ENCODE measurements around the gene ABCA7.
"Not testable (repeated sequence)": the region's sequence is repeated elsewhere in the genome, so short reads cannot be mapped to it uniquely, and the experiment has no call there.

Gene ABCA7

DNA sequence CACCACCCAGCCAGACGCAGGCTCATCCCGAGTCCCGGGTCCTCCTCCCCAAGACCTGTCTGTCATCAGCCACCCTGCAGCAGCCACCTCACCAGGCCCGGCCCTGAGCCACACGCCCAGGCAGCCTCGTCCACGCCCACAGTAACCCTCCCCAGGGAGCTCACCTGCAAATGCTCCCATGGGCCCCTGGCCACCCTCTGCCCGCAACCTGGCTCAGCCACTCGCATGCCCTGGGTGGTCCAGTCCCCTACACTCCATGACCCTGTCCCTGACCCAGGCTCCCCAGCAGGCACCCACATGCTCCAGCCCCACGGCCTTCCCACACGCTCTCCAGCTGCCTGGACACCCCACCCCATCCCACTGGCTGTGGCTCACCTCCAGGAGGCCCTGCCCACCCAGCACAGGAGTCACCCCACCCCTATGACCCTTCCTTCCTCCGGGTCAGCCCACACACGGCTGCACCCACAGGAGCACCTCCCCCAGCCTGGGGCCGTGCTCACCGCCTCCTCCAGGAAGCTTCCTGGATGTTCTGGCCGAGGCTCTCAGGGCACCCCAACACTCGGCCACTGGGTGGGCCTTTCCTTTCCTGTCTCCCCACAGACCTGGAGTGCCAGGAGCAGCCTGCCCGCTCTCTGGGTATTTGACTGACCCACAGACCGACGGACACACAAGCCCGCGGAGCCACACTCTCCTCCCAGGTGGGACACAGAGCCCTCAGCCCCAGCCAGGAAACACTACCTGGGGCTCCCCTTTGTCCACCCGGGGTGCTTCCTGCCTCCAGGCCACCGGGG is 22.6 kb upstream of the ABCA7 start:
- peak; percentile 60 for DNase-seq (ENCODE audit: low read depth)

DNA sequence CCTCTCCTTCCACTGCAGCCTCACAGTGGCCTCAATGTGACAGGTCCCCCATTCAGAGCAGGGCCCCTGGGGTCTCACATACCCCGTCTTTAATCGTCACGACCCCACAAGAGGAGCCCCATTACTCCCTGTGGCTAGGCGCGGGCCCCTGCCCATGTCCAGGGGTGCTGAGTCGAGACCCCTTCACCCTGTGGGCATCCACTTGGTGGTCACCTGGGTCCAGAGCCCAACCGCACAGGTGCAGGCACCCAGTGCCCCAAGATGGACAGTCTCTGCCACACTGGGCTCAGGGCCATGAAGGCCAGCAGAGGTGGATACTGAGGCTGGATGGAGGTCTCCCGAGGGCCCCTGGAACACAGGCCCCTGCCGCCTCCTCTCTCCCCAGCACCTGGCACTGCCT is 22.0 kb upstream of the ABCA7 start:
- DNase-seq (ENCODE audit: low read depth): no peak

DNA sequence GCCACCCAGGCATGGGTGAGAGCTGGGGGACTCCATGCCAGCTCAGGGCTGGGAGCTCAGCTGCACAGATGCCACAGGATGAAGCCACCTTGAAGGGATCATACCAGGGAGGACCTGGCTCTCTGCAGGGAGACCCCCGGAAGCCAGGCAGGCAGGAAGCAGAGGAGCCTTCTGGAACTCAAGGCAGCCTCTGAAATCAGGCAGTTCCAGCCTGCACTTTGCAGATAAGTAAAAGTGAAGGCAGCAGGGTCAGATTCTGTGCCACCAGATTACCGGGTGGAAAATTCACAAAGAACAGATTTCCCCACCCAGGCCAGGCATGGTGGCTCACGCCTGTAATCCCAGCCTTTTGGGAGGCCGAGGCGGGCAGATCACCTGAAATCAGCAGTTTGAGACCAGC is 21.5 kb upstream of the ABCA7 start:
- DNase-seq (ENCODE audit: low read depth): no peak

DNA sequence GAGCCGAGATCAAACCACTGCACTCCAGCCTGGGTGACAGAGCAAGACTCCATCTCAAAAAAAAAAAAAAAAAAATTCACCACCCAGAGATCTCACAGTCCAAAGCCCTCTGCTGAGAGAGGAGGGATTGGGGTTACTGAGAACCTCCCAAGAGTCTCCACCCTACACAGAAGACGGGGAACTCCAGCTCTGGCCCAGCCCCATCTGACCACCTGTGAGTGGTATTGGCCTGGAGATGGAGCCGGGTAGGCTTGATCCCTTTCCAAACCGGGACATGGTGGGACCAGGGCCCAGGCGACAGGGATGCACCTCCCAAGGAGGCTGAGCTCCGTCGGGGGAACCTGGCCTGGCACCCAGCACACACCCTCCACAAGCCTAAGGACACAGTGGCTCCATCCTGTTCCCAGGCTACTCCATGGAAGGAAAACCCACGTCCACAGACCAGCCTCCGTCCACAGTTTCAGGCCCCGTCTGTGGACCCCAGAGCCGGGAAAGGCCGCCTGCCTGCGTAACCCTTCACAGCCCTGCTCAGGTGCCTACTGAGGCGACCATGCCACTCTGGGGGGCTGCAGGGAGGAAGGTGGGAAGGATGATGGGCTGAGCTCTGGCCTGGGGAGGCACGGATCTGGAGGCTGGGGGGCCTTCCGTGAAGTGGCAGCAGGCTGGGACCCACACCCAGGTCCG is 20.8 kb upstream of the ABCA7 start:
- no peak for DNase-seq (ENCODE audit: low read depth)

DNA sequence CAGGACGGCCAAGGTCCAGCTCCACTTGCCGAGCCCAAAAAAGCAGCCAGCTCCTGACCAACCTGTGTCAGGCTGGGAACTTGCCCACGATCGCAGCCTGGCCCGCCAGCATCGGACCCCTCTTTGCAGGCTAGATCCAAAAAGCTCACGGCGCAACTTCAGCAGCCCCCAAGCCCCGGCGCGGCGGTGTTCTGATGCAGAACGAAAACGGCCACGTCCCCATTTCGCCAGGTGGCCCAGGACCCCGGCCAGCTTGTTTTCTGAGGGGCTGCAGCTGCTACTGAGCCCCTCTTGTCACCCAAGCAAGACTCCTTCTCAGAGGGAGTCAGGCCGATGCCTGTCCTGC is 20.3 kb upstream of the ABCA7 start:
- DNase-seq (ENCODE audit: low read depth): no peak

DNA sequence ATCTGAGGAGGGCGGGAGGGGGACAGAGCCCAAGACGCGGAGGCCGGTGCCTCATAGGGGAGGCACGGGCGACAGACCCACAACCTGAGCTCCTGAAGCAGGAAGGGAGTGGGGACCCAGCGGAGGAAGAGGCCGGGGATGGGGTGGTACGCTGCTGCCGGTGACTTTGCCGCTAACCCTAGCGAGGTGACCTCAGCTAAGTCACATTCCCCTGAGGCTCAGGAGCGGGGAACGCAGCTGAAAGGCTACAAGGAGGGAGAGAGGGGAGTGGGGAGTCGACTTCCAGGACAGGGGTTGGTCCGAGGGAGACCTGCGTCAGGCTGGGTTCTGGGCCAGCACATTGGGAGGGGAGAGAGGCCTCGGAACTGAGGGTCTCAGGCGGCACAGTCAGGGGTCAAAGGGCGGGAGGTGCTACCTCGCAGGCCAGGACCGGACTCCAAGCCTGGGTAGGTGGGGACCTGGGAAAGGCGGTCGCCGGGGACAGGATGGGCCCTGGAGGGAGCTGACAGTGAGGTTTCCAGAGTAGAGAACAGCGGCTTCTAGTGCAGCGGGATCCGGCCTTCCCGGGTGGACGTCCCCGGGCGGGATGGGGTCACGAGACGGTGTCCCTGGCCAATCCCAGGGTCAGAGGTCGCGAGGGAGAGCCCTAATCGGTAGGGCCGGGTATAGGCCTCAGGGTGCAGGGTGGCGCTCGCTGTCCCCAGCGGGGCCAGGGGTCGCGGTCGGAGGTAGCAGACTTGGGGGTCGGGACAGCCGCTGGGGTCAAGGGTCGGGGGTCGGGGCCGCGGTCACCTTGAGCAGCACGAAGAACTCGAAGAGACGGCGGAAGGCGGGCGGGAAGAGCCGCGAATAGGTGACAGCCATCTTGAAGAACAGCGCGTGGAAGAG is 19.7 kb upstream of the ABCA7 start:
- DNase-seq (ENCODE audit: low read depth): peak; percentile 41

DNA sequence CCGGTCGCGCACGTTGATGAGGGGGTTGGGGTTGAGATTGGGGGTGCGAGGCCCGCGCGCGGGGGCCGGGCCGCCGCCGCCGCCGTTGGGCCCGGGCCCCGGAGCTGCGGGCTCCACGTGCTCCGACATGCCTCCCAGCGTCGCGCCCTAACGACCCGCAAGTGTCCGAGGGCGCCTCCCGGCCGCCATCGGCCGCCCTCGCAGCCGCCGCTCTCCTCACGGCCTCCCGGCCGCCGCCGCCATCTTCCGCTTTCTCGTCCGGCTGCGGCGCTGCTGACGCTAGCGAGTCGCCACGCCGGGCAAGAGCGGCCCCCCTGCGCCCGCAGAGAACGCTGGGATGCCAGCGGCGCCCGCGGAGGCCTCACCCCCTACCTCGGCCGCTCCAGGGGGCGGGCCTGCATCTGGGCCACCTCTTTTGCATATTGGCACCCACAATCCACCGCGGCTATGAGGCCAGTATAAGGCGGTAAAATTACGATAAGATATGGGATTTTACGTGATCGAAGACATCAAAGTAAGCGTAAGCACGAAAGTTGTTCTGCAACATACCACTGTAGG is 19.0 kb upstream of the ABCA7 start, which contains the start of gene TMEM259:
Gene TMEM259 (minus strand): TSS at position 256 of the 558 bp plus-strand sequence. CDS start 127 bp downstream, at position 129.
- peak; percentile 98 for DNase-seq (ENCODE audit: low read depth)

DNA sequence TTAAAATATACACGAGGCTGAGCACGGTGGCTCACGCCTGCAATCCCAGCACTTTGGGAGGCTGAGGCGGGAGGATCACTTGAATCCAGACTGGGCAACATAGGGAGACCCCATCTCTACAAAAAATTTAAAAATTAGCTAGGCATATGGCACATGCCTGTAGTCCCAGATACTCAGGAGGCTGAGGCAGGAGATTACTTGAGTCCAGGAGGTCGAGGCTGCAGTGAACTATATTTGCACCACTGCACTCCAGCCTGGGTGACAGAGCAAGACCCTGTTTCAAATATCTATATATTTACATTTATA is 16.1 kb upstream of the ABCA7 start:
- not testable (repeated sequence) for DNase-seq (ENCODE audit: low read depth)

DNA sequence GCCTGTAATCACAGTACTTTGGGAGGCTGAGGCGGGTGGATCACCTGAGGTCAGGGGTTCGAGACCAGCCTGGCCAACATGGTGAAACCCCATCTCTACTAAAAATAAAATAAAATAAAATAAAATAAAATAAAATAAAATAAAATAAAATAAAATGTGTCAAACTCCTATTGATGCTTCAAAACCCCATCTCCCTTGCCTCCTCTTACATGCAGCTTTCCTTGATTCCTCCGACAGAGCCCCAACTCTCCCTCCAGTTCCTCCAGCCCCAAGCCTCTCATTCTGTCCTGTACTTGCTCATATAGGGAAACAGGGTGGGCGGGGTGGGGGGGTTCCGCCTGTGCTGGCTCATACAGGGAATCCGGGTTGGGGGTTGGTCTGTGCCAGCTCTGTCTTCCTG is 14.8 kb upstream of the ABCA7 start:
- not testable (repeated sequence) for DNase-seq (ENCODE audit: low read depth)

DNA sequence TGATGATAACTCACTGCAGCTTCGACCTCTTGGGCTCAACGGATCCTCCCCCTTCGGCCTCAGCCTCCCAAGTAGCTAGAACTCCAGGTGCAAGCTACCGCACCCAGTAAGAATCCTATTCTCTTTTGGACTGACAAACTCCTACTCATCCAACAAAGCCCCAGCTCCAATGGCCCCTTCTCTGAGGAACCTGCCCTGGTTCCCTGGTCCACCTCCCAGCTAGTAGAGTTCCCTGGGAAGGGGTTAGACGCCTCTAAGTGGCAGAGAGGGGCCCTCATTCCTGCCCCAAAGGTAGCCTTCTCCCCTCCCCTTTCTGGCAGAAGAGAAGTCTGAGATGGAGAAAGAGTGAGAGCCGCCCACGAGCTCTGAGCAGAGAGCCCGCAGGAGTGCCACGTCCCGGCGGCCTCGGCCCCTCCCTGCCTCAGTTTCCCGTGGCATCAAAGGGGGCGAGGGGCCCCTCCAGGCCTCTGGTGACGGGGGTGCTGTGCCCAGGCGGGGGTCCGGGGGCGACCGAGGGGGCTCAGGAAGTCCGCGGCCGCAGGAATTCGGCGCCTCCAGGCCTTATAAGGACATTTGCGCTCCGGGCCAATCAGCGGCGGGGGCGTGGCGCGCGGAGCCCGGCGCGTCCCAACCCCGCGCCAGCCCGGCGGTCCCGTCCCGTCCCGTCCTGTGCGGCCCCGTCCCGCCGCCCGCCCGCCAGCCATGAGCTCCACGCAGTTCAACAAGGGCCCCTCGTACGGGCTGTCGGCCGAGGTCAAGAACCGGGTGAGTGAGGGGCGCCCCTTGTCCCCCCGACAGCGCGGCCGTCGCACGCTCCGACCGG is 13.7 kb upstream of the ABCA7 start, which contains the start of gene CNN2:
Gene CNN2 (plus strand): TSS at position 649 of the 823 bp plus-strand sequence. CDS start 54 bp downstream, at position 703.
- peak; percentile 79 for DNase-seq (ENCODE audit: low read depth)

DNA sequence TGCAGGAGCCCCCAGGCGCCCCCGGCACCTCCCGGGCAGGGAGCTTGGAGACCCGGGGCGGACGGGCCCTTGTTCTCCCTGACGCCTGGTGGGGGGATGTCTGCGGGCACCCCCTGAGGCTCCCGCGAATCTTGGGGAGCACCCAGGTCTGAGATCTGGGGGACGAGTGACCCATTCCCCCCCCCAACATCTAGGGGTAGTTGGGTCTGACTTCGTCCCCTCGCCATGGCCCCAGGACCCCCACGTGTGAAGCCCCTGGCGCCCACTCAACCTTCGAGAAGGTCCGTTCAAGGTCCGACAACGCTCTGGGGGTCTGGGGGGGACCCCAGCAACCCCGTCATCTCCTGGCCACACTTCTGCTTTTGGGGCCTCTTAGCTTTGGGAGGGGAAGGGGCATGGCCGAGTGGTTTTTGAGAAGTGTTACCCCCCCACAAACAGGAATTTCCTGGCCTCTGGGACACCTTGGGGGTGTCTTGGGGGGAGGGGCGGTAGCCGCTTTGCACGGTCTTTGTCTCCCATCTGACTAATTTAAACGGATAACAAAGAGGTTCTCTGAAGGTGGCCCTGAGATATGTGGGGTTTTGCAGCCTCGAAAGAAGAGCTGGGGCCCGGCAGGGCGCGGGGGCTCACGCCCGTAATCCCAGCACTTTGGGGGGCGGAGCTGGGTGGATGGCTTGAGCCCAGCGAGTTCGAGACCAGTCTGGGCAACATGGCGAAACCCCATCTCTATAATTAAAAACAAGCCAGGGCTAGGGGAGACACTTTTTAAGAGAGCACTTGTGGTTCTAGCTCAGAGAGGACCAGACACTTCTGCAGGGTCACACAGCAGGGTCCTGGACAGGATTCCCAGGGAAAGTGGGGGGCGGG is 12.9 kb upstream of the ABCA7 start:
- peak; percentile 53 for DNase-seq (ENCODE audit: low read depth)

DNA sequence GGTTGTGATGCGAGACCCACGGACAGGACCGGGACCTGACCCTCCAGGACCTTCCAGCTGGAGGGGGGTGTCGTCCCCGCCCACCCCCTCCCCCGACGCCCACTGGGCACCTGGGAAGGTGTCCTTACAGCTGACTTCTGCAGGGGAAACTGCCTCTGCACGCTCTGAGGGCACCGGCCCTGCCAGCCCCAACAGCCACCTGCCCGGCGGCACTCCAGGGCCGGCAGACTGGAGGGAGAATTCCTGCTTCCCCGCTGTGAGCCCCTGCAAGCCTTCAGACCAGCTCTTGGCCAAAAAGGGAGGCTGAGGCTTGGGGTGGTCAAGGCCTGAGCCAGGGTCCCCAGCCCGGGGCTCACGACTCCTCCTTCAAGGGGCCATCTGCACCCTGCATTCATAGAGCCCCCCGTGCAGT is 12.3 kb upstream of the ABCA7 start:
- DNase-seq (ENCODE audit: low read depth): peak; percentile 36

DNA sequence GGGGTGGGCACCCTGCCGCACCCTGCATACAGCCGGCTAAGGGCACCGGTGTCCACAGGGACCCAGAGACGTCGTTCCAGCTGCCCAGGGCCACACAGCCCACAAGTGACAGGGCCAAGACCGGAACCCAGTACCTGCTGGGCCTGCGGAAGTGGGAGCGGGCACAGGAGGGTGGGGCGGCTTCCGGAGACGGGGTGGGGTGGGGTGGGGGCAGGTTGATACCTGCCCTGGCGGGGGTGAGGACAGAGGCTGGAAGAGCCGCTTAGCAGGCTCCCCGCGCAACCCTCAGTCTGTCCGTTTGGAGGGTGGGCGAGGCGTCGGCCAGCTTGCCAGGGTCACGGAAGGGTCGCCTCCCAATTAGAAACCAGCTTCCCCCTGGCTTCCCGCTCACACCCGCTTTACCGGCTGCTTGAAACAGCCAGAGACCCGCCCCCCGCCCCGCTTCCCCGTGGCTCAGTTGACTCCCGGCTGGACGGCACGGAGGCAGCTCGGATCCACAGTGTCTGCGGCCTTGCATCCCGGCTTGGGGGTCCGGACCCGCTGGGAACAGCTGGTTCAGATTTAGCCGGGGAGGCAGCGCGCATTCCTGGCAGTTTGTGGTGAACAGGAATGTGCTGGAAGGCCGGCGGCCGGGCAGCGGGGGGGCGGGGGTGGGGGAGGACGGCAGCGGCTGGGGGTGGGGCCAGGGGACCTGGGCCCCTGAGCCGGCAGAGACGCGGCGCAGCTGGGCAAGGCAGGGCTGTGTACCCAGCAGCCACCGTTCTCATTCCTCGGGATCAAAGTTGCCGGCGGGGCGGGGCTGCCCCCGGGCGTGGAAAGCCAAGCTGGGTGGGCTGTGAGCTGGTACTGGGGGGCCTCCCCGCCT is 11.6 kb upstream of the ABCA7 start:
- DNase-seq (ENCODE audit: low read depth): peak; percentile 92

DNA sequence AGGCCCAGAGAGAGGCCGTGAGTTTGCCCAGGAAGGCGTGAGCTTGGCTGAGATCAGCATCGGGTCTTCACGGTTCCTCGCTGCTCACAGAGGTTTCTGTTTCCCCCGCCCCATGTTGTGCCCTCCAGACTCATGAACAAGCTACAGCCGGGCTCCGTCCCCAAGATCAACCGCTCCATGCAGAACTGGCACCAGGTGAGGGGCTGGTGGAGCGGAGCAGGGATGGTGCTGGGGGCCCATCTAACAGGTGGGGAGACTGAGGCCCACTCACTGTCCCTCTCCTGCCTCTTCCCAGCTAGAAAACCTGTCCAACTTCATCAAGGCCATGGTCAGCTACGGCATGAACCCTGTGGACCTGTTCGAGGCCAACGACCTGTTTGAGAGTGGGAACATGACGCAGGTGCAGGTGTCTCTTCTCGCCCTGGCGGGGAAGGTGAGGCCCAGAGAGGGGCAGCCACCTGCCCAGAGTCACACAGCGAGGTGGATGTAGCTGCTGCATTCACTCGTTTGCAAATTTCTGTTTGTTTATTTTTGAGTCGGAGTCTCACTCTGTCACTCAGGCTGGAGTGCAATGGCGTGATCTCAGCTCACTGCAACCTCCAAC is 7.5 kb upstream of the ABCA7 start:
- DNase-seq (ENCODE audit: low read depth): no peak

DNA sequence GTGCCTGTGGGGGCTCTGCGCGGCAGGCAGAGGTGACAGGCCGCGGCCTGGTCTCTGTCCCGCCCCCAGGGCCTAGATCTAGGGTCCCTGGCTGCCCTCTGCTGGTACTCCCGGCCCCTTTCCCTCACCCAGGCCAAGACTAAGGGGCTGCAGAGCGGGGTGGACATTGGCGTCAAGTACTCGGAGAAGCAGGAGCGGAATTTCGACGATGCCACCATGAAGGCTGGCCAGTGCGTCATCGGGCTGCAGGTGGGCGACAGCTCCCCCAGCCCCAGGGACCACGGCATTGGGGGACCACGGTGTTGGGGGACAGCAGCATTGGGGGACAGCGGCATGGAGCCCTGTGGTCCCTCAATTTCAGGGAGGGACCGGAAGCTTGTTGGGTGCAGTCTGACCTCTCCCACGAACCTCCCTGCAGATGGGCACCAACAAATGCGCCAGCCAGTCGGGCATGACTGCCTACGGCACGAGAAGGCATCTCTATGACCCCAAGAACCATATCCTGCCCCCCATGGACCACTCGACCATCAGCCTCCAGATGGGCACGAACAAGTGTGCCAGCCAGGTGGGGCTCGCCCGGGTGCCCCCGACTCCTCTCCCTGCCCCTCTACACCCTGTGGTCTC is 3.8 kb upstream of the ABCA7 start:
- DNase-seq (ENCODE audit: low read depth): no peak

DNA sequence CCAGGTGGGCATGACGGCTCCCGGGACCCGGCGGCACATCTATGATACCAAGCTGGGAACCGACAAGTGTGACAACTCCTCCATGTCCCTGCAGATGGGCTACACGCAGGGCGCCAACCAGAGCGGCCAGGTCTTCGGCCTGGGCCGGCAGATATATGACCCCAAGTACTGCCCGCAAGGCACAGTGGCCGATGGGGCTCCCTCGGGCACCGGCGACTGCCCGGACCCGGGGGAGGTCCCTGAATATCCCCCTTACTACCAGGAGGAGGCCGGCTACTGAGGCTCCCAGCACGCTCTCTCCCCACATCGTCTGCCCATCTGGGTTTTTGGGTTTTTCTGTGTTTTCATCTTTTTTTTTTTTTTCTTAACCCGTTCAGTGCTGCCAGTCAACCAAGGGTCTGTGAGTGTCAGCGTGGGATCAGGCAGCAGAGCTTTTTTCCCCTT is 2.3 kb upstream of the ABCA7 start:
- DNase-seq (ENCODE audit: low read depth): no peak

DNA sequence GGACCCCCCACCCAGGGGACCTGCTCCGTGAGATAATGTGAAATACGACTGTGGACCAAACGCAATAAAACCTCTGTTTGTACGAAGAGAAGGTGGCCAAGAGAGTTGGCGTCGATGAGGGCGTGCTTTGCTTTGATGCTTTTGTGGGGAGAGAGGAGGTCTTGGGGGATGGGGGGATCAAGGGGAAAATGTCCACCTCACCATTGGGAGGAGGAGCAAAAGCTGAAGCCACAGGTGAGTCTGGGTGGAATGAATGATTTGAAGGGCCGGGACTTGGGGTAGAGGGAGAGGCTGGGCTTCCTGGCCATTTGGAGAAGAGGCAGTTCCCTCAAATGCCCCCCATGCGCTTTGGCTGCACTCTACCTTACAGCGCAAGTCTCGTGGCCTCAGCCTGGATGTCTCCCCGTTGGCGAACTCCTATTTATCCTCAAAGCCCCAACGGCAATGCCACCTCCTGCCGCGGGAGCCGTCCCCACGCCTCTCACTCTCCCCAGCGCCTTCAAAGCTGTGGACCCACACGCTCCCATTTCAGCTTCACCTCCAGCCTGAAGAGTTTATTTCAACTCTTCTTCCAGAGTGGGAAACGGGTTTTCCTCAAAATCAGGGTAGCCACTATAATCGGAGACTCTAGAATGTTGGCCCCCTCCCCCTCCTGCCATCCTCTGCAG is 795 bp upstream of the ABCA7 start:
- no peak for DNase-seq (ENCODE audit: low read depth)

All from ELR (cell line).